ENCODE results near the gene COL1A1.

COL1A1 gene

GRCh38 chr17:50199211-50199802 lies 2.1 kb downstream of the COL1A1 start:
- no peak for TF ChIP-seq CTCF (IDR thresholded peaks at IDR 0.05)
- H3K27ac ChIP-seq, result peak overlapping the region; percentile 92 to 97
- peak overlapping the region; percentile 90 for H3K4me3 ChIP-seq
- no peak for DNase-seq (ENCODE audit: low spot score)

- DNase-seq (ENCODE audit: low spot score), result no peak
- peak overlapping the region; percentile 92 to 97 for H3K27ac ChIP-seq
- peak; percentile 53 for TF ChIP-seq CTCF (IDR thresholded peaks at IDR 0.05)
- H3K4me3 ChIP-seq, result peak overlapping the region; percentile 90
Observed at GRCh38 chr17:50198026-50198669, 3.3 kb downstream of the COL1A1 start.

GRCh38 chr17:50196826-50197225 lies 4.6 kb downstream of the COL1A1 start:
- DNase-seq (ENCODE audit: low spot score), result no peak
- H3K27ac ChIP-seq, result peak overlapping the region; percentile 92 to 97
- peak overlapping the region; percentile 18 for H3K4me3 ChIP-seq

GRCh38 chr17:50196036-50196435 lies 5.4 kb downstream of the COL1A1 start:
- TF ChIP-seq CTCF (IDR thresholded peaks at IDR 0.05), result no peak
- Histone ChIP-seq H3K27ac (peak overlapping the region; percentile 92 to 97), H3K4me3 (no peak overlapping the region)
- no peak for DNase-seq (ENCODE audit: low spot score)

More at GRCh38 chr17:50196826-50197225, 4.6 kb downstream of the COL1A1 start:
- TF ChIP-seq CTCF (IDR thresholded peaks at IDR 0.05), result no peak

GRCh38 chr17:50194934-50195865 lies 6.2 kb downstream of the COL1A1 start:
- DNase-seq (ENCODE audit: low spot score), result no peak
- TF ChIP-seq CTCF (IDR thresholded peaks at IDR 0.05), result no peak
- Histone ChIP-seq H3K4me3 (no peak overlapping the region), H3K27ac (peak overlapping the region; percentile 92 to 97)

- H3K27ac ChIP-seq, result peak overlapping the region; percentile 92 to 97
- DNase-seq (ENCODE audit: low spot score), result no peak
- no peak overlapping the region for H3K4me3 ChIP-seq
- TF ChIP-seq CTCF (IDR thresholded peaks at IDR 0.05), result no peak
Observed at GRCh38 chr17:50194140-50194933, 7.1 kb downstream of the COL1A1 start.

Measured in coronary artery (tissue), 2 donors.